CD14-positive monocyte (primary cell): Measurements from ENCODE around the gene TRIM16. TPM values are rescaled to one million over a fixed set of nuclear protein-coding genes. Genes with fewer than 3 reads are reported as not detected.
"Not testable (repeated sequence)": the region's sequence is repeated elsewhere in the genome, so short reads cannot be mapped to it uniquely, and the experiment has no call there.

Source experiments
- DNase-seq, 3 donors: peaks; one replicate each; pipeline ENCODE4 v3.0.0-alpha.2; 2011 to 2022
- H2AFZ ChIP-seq: 2 replicates; pipeline ENCODE4 v1.6.0; 2012; ENCODE audit warnings: mild to moderate bottlenecking, low read depth, low read length, inconsistent platforms; ENCODE audit not compliant: insufficient read depth, poor library complexity, severe bottlenecking
- H3K27ac ChIP-seq, 2 donors: 1 replicate in 1 of 2; 2 replicates in 1 of 2; pipeline ENCODE4 v1.5.1; 2012 to 2013; ENCODE audit warnings: low read length in 2 of 2, control low read depth in 1 of 2, inconsistent platforms in 1 of 2, low read depth in 1 of 2, mild to moderate bottlenecking in 1 of 2
- H3K27me3 ChIP-seq, 2 donors: one replicate each; pipeline versions ENCODE4 v1.6.0 to v1.6.1; 2011 to 2013; ENCODE audit warnings: low read length in 2 of 2; ENCODE audit not compliant: control insufficient read depth in 2 of 2, insufficient read depth in 2 of 2
- H3K36me3 ChIP-seq, 2 donors: replicated peaks in 1 of 2; 1 replicate in 1 of 2; 2 replicates in 1 of 2; pipeline versions ENCODE4 v1.5.1 to v1.6.1; 2012 to 2013; ENCODE audit warnings: low read length in 2 of 2, control low read depth in 1 of 2, inconsistent platforms in 1 of 2, mild to moderate bottlenecking in 1 of 2; ENCODE audit not compliant: insufficient read depth in 2 of 2, control insufficient read depth in 1 of 2
- H3K4me1 ChIP-seq, 2 donors: 1 replicate in 1 of 2; 2 replicates in 1 of 2; pipeline versions ENCODE4 v1.5.1 to v1.6.1; 2012 to 2013; ENCODE audit warnings: low read length in 2 of 2, control low read depth in 1 of 2, inconsistent platforms in 1 of 2, mild to moderate bottlenecking in 1 of 2, moderate library complexity in 1 of 2; ENCODE audit not compliant: insufficient read depth in 2 of 2, control insufficient read depth in 1 of 2
- H3K4me2 ChIP-seq: replicated peaks from 2 replicates; pipeline ENCODE3; 2012; ENCODE audit warnings: low read length, moderate library complexity, mild to moderate bottlenecking; ENCODE audit not compliant: poor library complexity, severe bottlenecking; ENCODE audit errors: extremely low read depth
- H3K4me3 ChIP-seq, 3 experiments: fragments of 200-600 bp in 1 of 3; sonication (generic) in 1 of 3; replicated peaks in 1 of 3; 1 replicate in 2 of 3; 2 replicates in 1 of 3; pipeline ENCODE4 v1.5.1; 2011 to 2013; ENCODE audit warnings: low read length in 3 of 3, mild to moderate bottlenecking in 3 of 3, control low read depth in 2 of 3, low read depth in 2 of 3, inconsistent platforms in 1 of 3, moderate library complexity in 1 of 3
- H3K79me2 ChIP-seq: 2 replicates; pipeline ENCODE4 v1.6.0; 2012; ENCODE audit warnings: mild to moderate bottlenecking, control low read depth, inconsistent platforms, low read length, moderate library complexity; ENCODE audit not compliant: insufficient read depth
- H3K9ac ChIP-seq: 2 replicates; pipeline ENCODE4 v1.6.0; 2017; ENCODE audit warnings: low read length, mild to moderate bottlenecking; ENCODE audit not compliant: insufficient read depth, poor library complexity, severe bottlenecking
- H3K9me3 ChIP-seq, 2 donors: replicated peaks in 1 of 2; 1 replicate in 1 of 2; 2 replicates in 1 of 2; pipeline versions ENCODE4 v1.5.1 to v1.6.1; 2012 to 2013; ENCODE audit warnings: low read length in 2 of 2, control low read depth in 1 of 2; ENCODE audit not compliant: control insufficient read depth in 1 of 2, insufficient read depth in 1 of 2
- H4K20me1 ChIP-seq: 2 replicates; pipeline ENCODE4 v1.6.0; 2012; ENCODE audit warnings: mild to moderate bottlenecking, low read length, control low read depth, moderate library complexity; ENCODE audit not compliant: insufficient read depth
- H3K27ac Mint-ChIP-seq, 7 donors: one replicate each; pipeline ENCODE4 v1.8.0; 2020; ENCODE audit warnings: mild to moderate bottlenecking in 7 of 7, mixed read lengths in 7 of 7, moderate library complexity in 6 of 7, inconsistent platforms in 2 of 7
- H3K27me3 Mint-ChIP-seq, 3 donors: one replicate each; pipeline ENCODE4 v1.8.0; 2021 to 2022; ENCODE audit warnings: low read depth in 3 of 3, mild to moderate bottlenecking in 3 of 3, mixed read lengths in 3 of 3, moderate library complexity in 3 of 3, inconsistent platforms in 1 of 3
- H3K36me3 Mint-ChIP-seq, 2 donors: one replicate each; pipeline ENCODE4 v1.8.0; 2020; ENCODE audit warnings: mixed read lengths in 2 of 2, inconsistent platforms in 1 of 2, mild to moderate bottlenecking in 1 of 2
- H3K4me1 Mint-ChIP-seq: one replicate; pipeline ENCODE4 v1.8.0; 2020; ENCODE audit warnings: mild to moderate bottlenecking, mixed read lengths
- H3K4me3 Mint-ChIP-seq, 2 donors: one replicate each; pipeline ENCODE4 v1.8.0; 2020; ENCODE audit warnings: mild to moderate bottlenecking in 2 of 2, mixed read lengths in 2 of 2, moderate library complexity in 1 of 2
- H3K9me3 Mint-ChIP-seq, 7 donors: one replicate each; pipeline ENCODE4 v1.8.0; 2020 to 2022; ENCODE audit warnings: mixed read lengths in 7 of 7, mild to moderate bottlenecking in 6 of 7, moderate library complexity in 6 of 7, inconsistent platforms in 2 of 7
- WGBS: methylation state at CpG from one replicate; pipeline ENCODE4 v1.1.5; 2013; ENCODE audit warnings: missing lambda C conversion rate; ENCODE audit not compliant: insufficient coverage; 5-methylcytosine and 5-hydroxymethylcytosine counted together
- intact Hi-C, 2 donors: fragments of 100-400 bp; cut with micrococcal nuclease; formaldehyde crosslinking; loops; one replicate each; pipeline versions ENCODE4 v1.15.0 to v1.15.1; 2023
- polyA plus RNA-seq, 3 donors: library from polyadenylated mRNA; depleted of rRNA in 1 of 3; unstranded in 2 of 3; stranded (reverse) in 1 of 3; fragments of 300-500 nt in 2 of 3; fragments of >200 nt in 1 of 3; fragmentation: Illumina TruSeq in 2 of 3; gene quantifications; 1 replicate in 2 of 3; 2 replicates in 1 of 3; pipeline ENCODE4 v1.2.3, GENCODE V29; 2012 to 2021

TRIM16 gene
- polyA plus RNA-seq, 3 donors, result 2.9 to 6.3 (median 4.6) TPM

- H3K27me3 Mint-ChIP-seq, intact Hi-C loops, DNase-seq, H3K4me3 Mint-ChIP-seq, H3K4me1 Mint-ChIP-seq, H3K36me3 Mint-ChIP-seq, H3K27ac Mint-ChIP-seq, H3K36me3 ChIP-seq, H3K9ac ChIP-seq, H3K9me3 Mint-ChIP-seq, H3K4me2 ChIP-seq, H3K27ac ChIP-seq, H3K9me3 ChIP-seq, H3K27me3 ChIP-seq, H3K79me2 ChIP-seq, H4K20me1 ChIP-seq: not testable (repeated sequence)
- Histone ChIP-seq H2AFZ (peak overlapping the region; percentile 97), H3K4me1 (peaks cover 7 to 11% of the 10 kb centered on the region in 2 donors), H3K4me3 (peak overlapping the region in 1 of 3 experiments; percentile 83)
- WGBS, result no CpG with 5 or more reads among the region's 3 CpGs
These were observed 976 bp downstream of the TRIM16 start for GRCh38 chr17:15683135-15683534.

GRCh38 chr17:15675991-15676390, 8.1 kb downstream of the TRIM16 start:
- H3K27ac Mint-ChIP-seq, H3K9ac ChIP-seq, H3K4me1 Mint-ChIP-seq, H3K79me2 ChIP-seq, H3K4me3 ChIP-seq, H3K9me3 ChIP-seq, H4K20me1 ChIP-seq, H3K27me3 Mint-ChIP-seq, DNase-seq, H3K9me3 Mint-ChIP-seq, H3K27me3 ChIP-seq, H3K4me1 ChIP-seq, H3K36me3 ChIP-seq, H3K27ac ChIP-seq, H3K4me3 Mint-ChIP-seq, H3K4me2 ChIP-seq, intact Hi-C loops, H2AFZ ChIP-seq: not testable (repeated sequence)
- whole genome bisulfite sequencing, result 100% methylated on average over 2 of the region's 6 CpGs
- H3K36me3 Mint-ChIP-seq, result peaks cover 3 to 11% of the 10 kb centered on the region in 2 donors

DNA sequence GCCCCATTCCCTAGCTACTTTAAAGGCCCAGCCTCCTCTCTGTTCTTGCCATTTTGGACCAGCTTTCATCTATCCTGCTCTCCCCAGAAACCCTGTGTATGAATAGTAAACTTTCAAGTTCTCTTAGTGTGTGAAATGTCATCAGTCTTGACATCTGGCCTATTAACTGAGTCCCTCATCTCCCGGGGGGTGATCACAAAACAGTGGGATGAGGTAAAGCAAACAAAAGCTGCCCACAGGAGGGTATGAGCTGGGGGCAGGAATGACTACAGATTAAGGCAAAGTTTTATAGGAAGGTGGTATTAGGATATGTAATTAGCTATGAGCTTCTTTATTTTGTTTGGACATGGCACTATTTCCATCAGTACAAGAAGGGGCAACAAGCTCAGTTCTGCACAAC, 9.5 kb downstream of the TRIM16 start:
- H3K27me3 Mint-ChIP-seq, H3K27ac ChIP-seq, DNase-seq, H3K36me3 ChIP-seq, H3K27ac Mint-ChIP-seq, H3K4me3 Mint-ChIP-seq, H3K9ac ChIP-seq, H3K27me3 ChIP-seq, H3K4me1 Mint-ChIP-seq, intact Hi-C loops, H3K4me3 ChIP-seq, H3K4me2 ChIP-seq, H3K4me1 ChIP-seq, H3K9me3 ChIP-seq, H2AFZ ChIP-seq, H4K20me1 ChIP-seq, H3K79me2 ChIP-seq, H3K9me3 Mint-ChIP-seq: not testable (repeated sequence)
- H3K36me3 Mint-ChIP-seq, result peaks cover 3 to 13% of the 10 kb centered on the region in 2 donors
- WGBS, result no CpG with 5 or more reads among the region's 1 CpG

DNA sequence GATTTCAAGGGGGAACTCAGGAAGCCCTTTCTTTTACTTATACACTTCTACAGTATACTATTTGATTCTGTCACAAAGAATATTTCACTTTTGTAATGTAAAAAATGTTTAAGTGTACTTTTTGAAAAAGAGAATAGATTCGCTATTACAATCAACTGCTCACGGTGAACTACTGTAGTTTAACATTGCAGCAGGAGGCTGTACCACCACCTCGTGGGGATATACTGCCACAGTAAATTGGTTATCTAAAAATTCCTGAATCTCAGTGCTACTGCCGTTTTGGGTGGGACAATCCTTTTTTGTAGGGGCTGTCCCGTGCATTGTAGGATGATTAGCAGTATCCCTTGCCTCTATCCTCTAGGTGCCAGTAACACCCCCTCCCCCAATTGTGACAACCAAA, 14.6 kb downstream of the TRIM16 start:
- H3K27ac ChIP-seq, H3K4me2 ChIP-seq, H3K27me3 ChIP-seq, H3K4me3 ChIP-seq, intact Hi-C loops, DNase-seq, H3K4me1 Mint-ChIP-seq, H3K79me2 ChIP-seq, H3K9me3 ChIP-seq, H3K9ac ChIP-seq, H2AFZ ChIP-seq, H3K4me3 Mint-ChIP-seq, H3K27ac Mint-ChIP-seq, H4K20me1 ChIP-seq, H3K36me3 ChIP-seq, H3K4me1 ChIP-seq, H3K9me3 Mint-ChIP-seq, H3K27me3 Mint-ChIP-seq: not testable (repeated sequence)
- 100% methylated on average over 1 of the region's 5 CpGs for WGBS
- H3K36me3 Mint-ChIP-seq, result peaks cover 2 to 11% of the 10 kb centered on the region in 2 donors
